GM21576 (cell line): ENCODE data around the gene LRRK2.
"Not testable (repeated sequence)": the region's sequence is repeated elsewhere in the genome, so short reads cannot be mapped to it uniquely, and the experiment has no call there.

ENCODE experiments used
- ATAC-seq: cut with Tn5 transposase; IDR thresholded peaks from one replicate; pipeline ENCODE4 v1.9.1; 2021; ENCODE audit warnings: mild to moderate bottlenecking, moderate library complexity; ENCODE audit not compliant: unreplicated experiment

LRRK2 gene

DNA sequence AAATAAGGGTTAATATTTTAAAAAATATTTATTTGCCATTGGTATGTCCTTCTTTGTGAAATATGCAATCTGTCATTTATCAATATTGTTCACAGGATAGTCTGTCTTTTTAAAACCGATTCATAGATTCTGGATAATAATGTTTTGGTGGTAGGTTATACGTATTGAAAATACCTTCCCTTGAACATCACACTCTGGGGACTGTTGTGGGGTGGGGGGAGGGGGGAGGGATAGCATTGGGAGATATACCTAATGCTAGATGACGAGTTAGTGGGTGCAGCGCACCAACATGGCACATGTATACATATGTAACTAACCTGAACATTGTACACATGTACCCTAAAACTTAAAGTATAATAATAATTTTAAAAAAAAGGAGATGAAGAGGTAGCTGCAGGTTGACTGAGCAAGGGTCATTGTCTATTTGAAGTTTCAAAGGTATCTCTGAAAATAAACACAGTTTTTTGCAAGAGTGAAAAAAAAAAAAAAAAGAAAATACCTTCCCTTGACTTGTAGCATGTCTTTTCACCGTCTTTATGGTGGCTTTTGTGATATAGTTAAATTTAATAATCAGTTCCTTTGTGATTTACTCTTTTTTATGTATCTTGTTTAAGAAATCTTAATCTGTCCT lies 19.8 kb downstream of the LRRK2 start:
- not testable (repeated sequence) for ATAC-seq

- no peak for ATAC-seq
Measured at GRCh38 chr12:40248034-40248433, 23.2 kb downstream of the LRRK2 start.

- ATAC-seq: no peak
Measured at GRCh38 chr12:40248585-40249297, 23.9 kb downstream of the LRRK2 start.

GRCh38 chr12:40250652-40251051 lies 25.9 kb downstream of the LRRK2 start:
- not testable (repeated sequence) for ATAC-seq

DNA sequence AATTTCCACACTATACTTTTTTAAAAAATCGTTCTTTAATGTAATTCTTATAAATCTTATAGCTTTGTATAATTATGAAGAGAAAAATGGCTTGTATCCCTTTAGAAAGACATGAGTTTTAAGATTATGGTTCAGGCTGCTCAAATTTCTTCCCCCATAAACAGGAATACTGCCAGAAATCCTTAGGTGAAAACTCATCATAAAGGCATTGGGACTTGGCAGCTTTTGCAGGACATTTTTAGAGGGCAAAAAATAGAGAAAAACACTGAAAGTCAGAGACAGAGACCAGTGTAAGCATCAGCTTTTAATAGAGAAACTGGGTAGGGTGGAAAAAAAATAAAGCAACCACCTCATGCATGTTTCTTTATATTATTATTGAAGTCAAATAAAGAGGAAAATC lies 29.1 kb downstream of the LRRK2 start:
- ATAC-seq: no peak

GRCh38 chr12:40254455-40255085 lies 29.8 kb downstream of the LRRK2 start:
- no peak for ATAC-seq

- ATAC-seq: no peak
Measured at GRCh38 chr12:40258371-40258770, 33.6 kb downstream of the LRRK2 start.

DNA sequence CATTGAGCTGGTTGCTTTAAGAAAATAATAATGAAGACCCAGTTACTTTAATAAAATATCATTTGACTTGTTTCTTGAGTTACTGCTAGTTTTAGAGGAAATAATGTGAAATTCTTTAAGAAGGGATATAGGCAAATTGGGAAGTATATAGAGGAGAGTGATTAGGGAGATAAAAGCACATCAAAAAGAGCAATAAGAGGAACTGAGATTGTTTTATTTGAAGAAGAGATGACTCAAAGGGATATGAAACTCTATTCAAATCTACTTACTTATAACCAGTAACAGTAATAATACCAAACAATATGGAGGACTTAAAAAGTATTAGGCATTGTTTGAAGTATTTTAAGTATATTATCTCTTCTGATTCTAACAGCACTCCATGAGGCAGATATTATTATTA lies 37.1 kb downstream of the LRRK2 start:
- ATAC-seq: peak; percentile 79

DNA sequence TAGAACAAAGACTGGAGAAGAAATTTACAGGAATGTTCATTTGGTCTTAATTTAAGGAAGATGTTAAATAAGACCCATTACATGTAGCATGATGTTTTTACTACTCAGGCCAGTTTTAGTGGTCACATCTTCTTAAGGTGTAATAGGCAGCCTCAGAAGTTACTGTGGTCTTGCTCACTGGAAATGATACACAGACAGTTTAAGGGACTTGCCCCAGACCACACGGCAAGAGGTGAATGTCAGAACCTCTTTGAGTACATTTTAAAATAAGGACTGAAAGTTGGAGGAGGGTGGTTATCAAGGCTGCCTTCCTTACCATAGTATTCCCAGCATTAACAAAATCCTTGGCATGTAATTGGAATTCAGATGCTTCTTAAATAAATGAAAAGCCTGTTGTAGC lies 37.9 kb downstream of the LRRK2 start:
- ATAC-seq: peak; percentile 90

DNA sequence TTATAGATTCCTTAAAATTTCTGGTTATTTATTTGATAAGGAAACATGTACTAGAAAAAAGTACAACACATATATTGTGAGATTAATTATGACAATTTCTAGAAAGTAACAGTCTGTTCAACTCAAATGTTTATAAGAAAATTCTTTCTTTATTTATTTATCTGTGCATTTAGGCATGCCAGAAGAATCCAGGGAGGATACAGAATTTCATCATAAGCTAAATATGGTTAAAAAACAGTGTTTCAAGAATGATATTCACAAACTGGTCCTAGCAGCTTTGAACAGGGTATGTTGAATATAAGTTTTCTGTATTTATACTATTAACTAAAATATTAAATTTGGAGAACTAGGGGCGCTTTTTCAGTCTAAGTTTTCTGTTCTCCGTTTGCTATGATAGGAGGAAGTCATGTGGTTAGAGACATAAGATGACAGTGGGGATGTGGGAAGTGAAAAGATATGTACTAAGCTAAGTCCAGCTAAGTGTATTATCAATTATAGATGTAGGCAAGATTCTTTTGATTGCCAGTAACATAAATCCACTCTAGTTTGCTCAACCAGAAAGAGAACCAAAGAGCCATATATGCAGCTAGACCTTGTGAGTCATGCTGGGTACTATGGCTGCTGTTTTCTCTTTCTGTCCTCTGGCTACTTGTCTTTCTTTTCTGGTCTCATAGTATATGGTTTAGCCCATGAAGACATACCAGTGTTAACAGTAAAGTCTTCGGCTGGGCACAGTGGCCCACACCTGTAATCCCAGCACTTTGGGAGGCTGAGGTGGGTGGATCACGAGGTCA lies 39.0 kb downstream of the LRRK2 start:
- no peak for ATAC-seq

GRCh38 chr12:40271981-40272664 lies 47.3 kb downstream of the LRRK2 start:
- no peak for ATAC-seq

DNA sequence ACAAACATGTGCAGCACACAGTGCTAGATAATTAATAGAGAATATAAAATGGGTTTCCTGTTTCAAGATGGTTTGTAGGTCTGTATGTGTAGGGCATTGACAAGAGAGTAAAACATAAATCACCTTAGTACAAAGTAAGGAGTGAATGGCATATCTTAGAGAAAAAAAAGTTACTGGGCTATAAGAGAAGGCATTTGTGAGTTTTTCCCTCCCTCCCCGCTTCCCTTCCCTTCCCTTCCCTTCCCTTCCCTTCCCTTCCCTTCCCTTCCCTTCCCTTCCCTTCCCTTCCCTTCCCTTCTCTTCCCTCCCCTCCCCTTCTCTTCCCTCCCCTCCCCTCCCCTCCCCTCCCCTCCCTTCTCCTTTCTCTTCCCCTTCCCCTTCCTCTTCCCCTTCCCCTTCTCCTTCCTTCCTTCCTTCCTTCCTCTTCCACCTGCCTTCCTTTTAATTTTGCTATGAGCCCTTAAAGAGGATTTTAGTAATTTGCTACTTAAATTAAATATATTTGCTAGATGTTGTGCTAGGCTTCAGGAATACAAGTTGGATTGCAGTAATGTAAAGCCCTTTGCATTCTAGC lies 57.1 kb downstream of the LRRK2 start:
- ATAC-seq: no peak

DNA sequence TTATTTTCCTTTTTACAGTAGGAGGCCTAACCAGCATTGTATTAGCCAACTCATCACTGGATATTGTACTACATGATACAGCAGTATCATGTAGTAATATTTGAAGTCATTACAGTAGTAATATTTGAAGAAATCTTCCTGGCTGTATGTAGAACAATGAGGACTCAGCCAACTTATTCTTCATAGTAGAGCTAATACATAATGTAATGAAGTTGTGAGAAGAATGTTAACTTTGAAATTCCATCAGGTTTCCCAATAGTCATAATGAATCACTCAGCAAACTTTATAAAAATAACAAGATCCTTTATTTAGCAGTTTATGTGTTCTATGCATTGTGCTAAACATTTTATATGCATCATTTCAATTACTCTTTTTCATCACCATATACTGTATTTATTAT lies 61.8 kb downstream of the LRRK2 start:
- ATAC-seq: no peak

DNA sequence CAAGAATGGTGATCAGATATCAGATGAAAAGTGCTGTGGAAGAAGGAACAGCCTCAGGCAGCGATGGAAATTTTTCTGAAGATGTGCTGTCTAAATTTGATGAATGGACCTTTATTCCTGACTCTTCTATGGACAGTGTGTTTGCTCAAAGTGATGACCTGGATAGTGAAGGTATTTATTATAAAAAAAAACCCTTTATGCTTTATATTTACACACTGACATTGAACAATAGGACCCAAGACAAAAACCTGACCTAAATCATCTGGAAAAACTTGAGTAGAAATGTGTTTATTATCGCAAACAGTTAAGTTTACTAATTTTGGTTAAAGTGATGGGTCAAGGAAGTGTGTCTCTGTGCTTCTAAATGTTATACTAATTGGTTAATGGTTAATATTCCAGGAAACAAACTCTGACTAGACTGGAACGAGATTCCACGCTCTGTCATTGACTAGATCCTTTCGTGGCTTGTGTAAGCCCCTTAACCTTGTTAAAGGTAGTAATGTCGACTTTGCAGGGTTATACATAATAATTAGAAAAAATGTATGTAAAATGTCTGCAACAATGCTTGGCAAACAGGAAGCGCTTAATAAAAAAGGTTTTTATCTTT lies 62.7 kb downstream of the LRRK2 start:
- no peak for ATAC-seq

GRCh38 chr12:40292788-40293429 lies 68.1 kb downstream of the LRRK2 start:
- ATAC-seq: no peak

- no peak for ATAC-seq
Measured at GRCh38 chr12:40298341-40298740, 73.5 kb downstream of the LRRK2 start.

- ATAC-seq: no peak
Measured at GRCh38 chr12:40300490-40300889, 75.7 kb downstream of the LRRK2 start.

DNA sequence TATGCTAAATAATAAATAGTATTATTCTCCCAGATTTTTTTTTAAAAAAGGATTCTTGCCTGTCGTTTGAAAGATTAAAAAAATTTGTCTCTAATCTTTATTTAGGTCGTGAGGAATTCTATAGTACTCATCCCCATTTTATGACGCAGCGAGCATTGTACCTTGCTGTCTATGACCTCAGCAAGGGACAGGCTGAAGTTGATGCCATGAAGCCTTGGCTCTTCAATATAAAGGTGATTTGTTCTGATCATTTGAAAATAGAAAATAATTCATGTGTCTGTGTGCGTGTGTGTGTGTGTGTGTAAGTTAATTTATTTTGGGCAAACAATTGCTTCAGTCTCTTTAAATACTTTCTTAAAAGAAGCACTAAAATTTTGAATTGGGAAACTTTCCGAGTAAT lies 84.2 kb downstream of the LRRK2 start:
- ATAC-seq: no peak

DNA sequence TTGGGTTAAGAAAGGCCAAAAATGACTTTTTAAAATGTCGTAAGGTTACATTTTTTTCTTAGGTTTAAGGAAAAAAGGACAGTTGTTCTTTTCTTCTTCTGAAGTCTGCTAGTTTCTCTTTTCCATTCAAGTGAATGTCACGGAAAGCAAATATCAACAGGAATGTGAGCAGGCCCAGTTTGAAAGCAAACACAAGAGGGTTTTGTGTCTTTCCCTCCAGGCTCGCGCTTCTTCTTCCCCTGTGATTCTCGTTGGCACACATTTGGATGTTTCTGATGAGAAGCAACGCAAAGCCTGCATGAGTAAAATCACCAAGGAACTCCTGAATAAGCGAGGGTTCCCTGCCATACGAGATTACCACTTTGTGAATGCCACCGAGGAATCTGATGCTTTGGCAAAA lies 85.4 kb downstream of the LRRK2 start:
- no peak for ATAC-seq

GRCh38 chr12:40312196-40312595 lies 87.4 kb downstream of the LRRK2 start:
- ATAC-seq: no peak
